C4-2B (cell line): Measurements from ENCODE around the gene RPTOR.

Experiments
- CTCF ChIP-seq: fragments of 450-650 bp; conservative IDR thresholded peaks from 2 replicates; pipeline ENCODE4 v1.5.1; 2017; ENCODE audit warnings: mild to moderate bottlenecking
- ZFX ChIP-seq: fragments of 450-650 bp; IDR thresholded peaks from 2 replicates; pipeline ENCODE4 v1.6.1; 2017

GRCh38 chr17:80820331-80820730 lies 275.7 kb downstream of the RPTOR start:
- TF ChIP-seq CTCF (no peak), ZFX (no peak)
